NCI-H1048 (cell line): ENCODE measurements around the gene ZNF366.

ENCODE experiments used
- DNase-seq: peaks from one replicate; lab custom pipeline; 2025; lab: John Stamatoyannopoulos, UW

Gene ZNF366

GRCh38 chr5:72489536-72489935 lies 17.7 kb downstream of the ZNF366 start:
- no peak for DNase-seq

- no peak for DNase-seq
Observed at GRCh38 chr5:72488756-72489155, 18.5 kb downstream of the ZNF366 start.

- peak; percentile 9 for DNase-seq
Observed at GRCh38 chr5:72487177-72487576, 20.0 kb downstream of the ZNF366 start.

GRCh38 chr5:72486371-72486770 lies 20.8 kb downstream of the ZNF366 start:
- no peak for DNase-seq

GRCh38 chr5:72485430-72485974 lies 21.7 kb downstream of the ZNF366 start:
- DNase-seq: no peak

- DNase-seq: no peak
Observed at GRCh38 chr5:72482046-72482445, 25.2 kb downstream of the ZNF366 start.

- no peak for DNase-seq
Observed at GRCh38 chr5:72480841-72481240, 26.4 kb downstream of the ZNF366 start.

- no peak for DNase-seq
Observed at GRCh38 chr5:72479921-72480320, 27.3 kb downstream of the ZNF366 start.

GRCh38 chr5:72478684-72479083 lies 28.5 kb downstream of the ZNF366 start:
- DNase-seq: no peak

GRCh38 chr5:72478276-72478675 lies 28.9 kb downstream of the ZNF366 start:
- no peak for DNase-seq

- DNase-seq: no peak
Observed at GRCh38 chr5:72477644-72478043, 29.6 kb downstream of the ZNF366 start.

- DNase-seq: no peak
Observed at GRCh38 chr5:72477176-72477575, 30.0 kb downstream of the ZNF366 start.

- DNase-seq: no peak
Observed at GRCh38 chr5:72476721-72477120, 30.5 kb downstream of the ZNF366 start.

GRCh38 chr5:72476275-72476674 lies 30.9 kb downstream of the ZNF366 start:
- no peak for DNase-seq

GRCh38 chr5:72474516-72474915 lies 32.7 kb downstream of the ZNF366 start:
- DNase-seq: no peak

- no peak for DNase-seq
Observed at GRCh38 chr5:72474046-72474500, 33.1 kb downstream of the ZNF366 start.

- no peak for DNase-seq
Observed at GRCh38 chr5:72472666-72473422, 34.4 kb downstream of the ZNF366 start.

- no peak for DNase-seq
Observed at GRCh38 chr5:72472031-72472430, 35.2 kb downstream of the ZNF366 start.

GRCh38 chr5:72470826-72471225 lies 36.4 kb downstream of the ZNF366 start:
- no peak for DNase-seq

GRCh38 chr5:72468606-72469005 lies 38.6 kb downstream of the ZNF366 start:
- no peak for DNase-seq

GRCh38 chr5:72468024-72468423 lies 39.2 kb downstream of the ZNF366 start:
- DNase-seq: no peak

- no peak for DNase-seq
Observed at GRCh38 chr5:72467461-72467860, 39.7 kb downstream of the ZNF366 start.

- no peak for DNase-seq
Observed at GRCh38 chr5:72465601-72466563, 41.3 kb downstream of the ZNF366 start.
